ENCODE measurements around the gene CFAP210. TPM values are rescaled to one million over a fixed set of nuclear protein-coding genes. Genes with fewer than 3 reads are reported as not detected.

Gene CFAP210
- total and polyA plus RNA-seq, 9 of the 15 experiments (the other 6 are each of a cell fraction or from before 2014, with no cell fraction given) = 0.75 to 3.6 (median 1.3) TPM

DNA sequence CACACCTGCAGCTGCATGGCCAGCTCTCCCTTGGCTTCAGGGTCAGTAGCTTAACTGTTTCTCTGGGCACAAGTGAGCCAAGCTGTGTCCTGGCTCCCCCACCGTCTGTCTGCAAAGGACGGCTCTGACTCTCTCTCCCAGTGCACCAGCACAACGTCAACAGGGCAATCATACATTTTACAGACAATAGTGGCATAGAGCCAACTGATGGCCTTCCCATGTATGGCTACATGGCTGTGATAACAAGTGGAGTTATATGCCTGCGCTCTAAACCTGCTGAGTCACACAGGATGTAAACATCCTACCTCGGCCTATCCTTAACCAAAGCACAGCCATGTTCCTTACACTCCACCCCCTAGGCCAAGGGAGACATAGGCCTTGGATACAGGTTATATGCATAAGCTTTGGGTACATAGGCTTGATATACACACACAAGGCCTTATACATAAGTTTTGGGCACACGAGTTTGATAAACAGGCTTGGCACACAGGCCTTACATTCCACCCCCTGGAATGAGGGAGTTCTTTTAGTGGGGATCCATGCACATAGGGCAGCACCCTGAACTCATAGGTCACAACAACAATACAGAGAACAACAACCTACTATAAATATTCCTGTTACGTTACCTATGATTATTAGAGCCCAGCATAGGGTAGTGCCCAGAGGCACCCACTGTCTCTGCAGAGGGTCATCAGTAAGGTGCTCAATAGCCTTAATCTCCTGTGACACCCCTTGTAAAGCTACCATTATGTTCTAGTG lies 17.7 kb upstream of the CFAP210 start (continued):
- TF ChIP-seq, protein P1, sequence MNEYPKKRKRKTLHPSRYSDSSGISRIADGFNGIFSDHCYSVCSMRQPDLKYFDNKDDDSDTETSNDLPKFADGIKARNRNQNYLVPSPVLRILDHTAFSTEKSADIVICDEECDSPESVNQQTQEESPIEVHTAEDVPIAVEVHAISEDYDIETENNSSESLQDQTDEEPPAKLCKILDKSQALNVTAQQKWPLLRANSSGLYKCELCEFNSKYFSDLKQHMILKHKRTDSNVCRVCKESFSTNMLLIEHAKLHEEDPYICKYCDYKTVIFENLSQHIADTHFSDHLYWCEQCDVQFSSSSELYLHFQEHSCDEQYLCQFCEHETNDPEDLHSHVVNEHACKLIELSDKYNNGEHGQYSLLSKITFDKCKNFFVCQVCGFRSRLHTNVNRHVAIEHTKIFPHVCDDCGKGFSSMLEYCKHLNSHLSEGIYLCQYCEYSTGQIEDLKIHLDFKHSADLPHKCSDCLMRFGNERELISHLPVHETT (CRISPR knock-in tag; conservative IDR thresholded peaks at IDR 0.05 in 1 of 2, IDR thresholded peaks at IDR 0.05 in 1 of 2) = peak in 1 of 2 experiments; percentile 99; a peak in 2 of 4 replicates
- TF ChIP-seq ZNF134 (CRISPR knock-in tag; conservative IDR thresholded peaks at IDR 0.05) = peak; percentile 90
- no peak for TF ChIP-seq ZNF263 (CRISPR knock-in tag; IDR thresholded peaks at IDR 0.05; ENCODE audit: borderline replicate concordance)
- TF ChIP-seq ZNF57 (CRISPR knock-in tag; IDR thresholded peaks at IDR 0.05) = peak; percentile 96
- no peak for TF ChIP-seq JUND (IDR thresholded peaks at IDR 0.05; ENCODE audit: borderline replicate concordance, low read depth, low read length)
- peak; percentile 95; the same call in 2 of the 3 replicates for TF ChIP-seq JUND (tag; IDR thresholded peaks at IDR 0.05; ENCODE audit: borderline replicate concordance, low read depth, low read length)
- no peak for TF ChIP-seq ZNF282 (CRISPR knock-in tag; IDR thresholded peaks at IDR 0.05)
- TF ChIP-seq HDAC3 (IDR thresholded peaks at IDR 0.05; ENCODE audit: borderline replicate concordance, partially characterized antibody) = no peak
- peak; percentile 51 for TF ChIP-seq PHF20 (IDR thresholded peaks at IDR 0.05; ENCODE audit: partially characterized antibody)
- peak; percentile 98 for TF ChIP-seq NR4A1 (CRISPR knock-in tag; IDR thresholded peaks at IDR 0.05)
- TF ChIP-seq NR4A1 (tag; IDR thresholded peaks at IDR 0.05) = peak; percentile 100
- TF ChIP-seq ZSCAN32 (CRISPR knock-in tag; IDR thresholded peaks at IDR 0.05) = peak; percentile 89
- no peak for TF ChIP-seq TOE1 (IDR thresholded peaks at IDR 0.05; ENCODE audit: borderline replicate concordance)
- no peak for TF ChIP-seq TOE1 (CRISPR knock-in tag; IDR thresholded peaks at IDR 0.05; ENCODE audit: borderline replicate concordance, low read depth)
- TF ChIP-seq, protein P2, sequence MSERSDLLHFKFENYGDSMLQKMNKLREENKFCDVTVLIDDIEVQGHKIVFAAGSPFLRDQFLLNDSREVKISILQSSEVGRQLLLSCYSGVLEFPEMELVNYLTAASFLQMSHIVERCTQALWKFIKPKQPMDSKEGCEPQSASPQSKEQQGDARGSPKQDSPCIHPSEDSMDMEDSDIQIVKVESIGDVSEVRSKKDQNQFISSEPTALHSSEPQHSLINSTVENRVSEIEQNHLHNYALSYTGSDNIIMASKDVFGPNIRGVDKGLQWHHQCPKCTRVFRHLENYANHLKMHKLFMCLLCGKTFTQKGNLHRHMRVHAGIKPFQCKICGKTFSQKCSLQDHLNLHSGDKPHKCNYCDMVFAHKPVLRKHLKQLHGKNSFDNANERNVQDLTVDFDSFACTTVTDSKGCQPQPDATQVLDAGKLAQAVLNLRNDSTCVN (CRISPR knock-in tag; IDR thresholded peaks at IDR 0.05) = peak; percentile 98
- TF ChIP-seq GTF2E2 (tag; IDR thresholded peaks at IDR 0.05) = no peak
- TF ChIP-seq, protein P3, sequence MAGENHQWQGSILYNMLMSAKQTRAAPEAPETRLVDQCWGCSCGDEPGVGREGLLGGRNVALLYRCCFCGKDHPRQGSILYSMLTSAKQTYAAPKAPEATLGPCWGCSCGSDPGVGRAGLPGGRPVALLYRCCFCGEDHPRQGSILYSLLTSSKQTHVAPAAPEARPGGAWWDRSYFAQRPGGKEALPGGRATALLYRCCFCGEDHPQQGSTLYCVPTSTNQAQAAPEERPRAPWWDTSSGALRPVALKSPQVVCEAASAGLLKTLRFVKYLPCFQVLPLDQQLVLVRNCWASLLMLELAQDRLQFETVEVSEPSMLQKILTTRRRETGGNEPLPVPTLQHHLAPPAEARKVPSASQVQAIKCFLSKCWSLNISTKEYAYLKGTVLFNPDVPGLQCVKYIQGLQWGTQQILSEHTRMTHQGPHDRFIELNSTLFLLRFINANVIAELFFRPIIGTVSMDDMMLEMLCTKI (IDR thresholded peaks at IDR 0.05; ENCODE audit: partially characterized antibody) = no peak
- no peak for TF ChIP-seq EP300 (IDR thresholded peaks at IDR 0.05; ENCODE audit: low read length)
- no peak for TF ChIP-seq NR2C1 (IDR thresholded peaks at IDR 0.05)
- TF ChIP-seq NR2C1 (tag; IDR thresholded peaks at IDR 0.05) = peak; percentile 98
- TF ChIP-seq MYC (IDR thresholded peaks at IDR 0.05; ENCODE audit: low read depth, low read length) = no peak
- peak; percentile 82; the same call in 1 of the 2 replicates for TF ChIP-seq MYC (CRISPR knock-in tag; IDR thresholded peaks at IDR 0.05; ENCODE audit: borderline replicate concordance, low read depth)
- TF ChIP-seq, protein P4, sequence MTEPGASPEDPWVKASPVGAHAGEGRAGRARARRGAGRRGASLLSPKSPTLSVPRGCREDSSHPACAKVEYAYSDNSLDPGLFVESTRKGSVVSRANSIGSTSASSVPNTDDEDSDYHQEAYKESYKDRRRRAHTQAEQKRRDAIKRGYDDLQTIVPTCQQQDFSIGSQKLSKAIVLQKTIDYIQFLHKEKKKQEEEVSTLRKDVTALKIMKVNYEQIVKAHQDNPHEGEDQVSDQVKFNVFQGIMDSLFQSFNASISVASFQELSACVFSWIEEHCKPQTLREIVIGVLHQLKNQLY (CRISPR knock-in tag; conservative IDR thresholded peaks at IDR 0.05) = 0 out of 4 replicates have a peak, but pooled peaks of 1 of the 2 experiments have one; percentile 39
- no peak for TF ChIP-seq FIP1L1 (IDR thresholded peaks at IDR 0.05; ENCODE audit: low read depth, low read length, poor library complexity, severe bottlenecking)
